Measurements from ENCODE around the gene KCNQ1OT1. TPM values are rescaled to one million over a fixed set of nuclear protein-coding genes. Genes with fewer than 3 reads are reported as not detected.

The KCNQ1OT1 gene
- total and polyA plus RNA-seq, 2 of the 4 experiments (the other 2 are of a cell fraction), result 0.14 to 2.0 TPM

DNA sequence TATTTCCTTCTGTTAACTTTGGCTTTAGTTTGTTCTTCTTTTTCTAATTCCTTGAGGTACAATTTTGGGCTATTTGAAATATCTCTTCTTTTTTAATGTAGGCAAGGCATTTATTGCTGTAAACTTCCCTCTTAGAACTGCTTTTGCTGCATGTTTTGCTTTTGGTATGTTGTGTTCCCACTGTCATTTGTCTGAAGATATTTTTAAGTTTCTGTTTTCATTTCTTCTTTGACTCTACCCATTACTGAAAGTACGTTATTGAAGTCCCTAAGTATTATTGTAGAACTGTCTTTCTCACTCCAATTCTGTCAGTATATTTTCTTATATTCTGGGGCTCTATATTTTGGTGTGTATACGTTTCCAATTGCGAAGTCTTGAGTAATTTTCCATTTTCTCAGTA lies 77.9 kb downstream of the KCNQ1OT1 start:
- in situ Hi-C loops (cut with MboI; ENCODE audit: low sequenced_read_pairs), result no loop called here
- Histone ChIP-seq H3K23ac (ENCODE audit: low read depth, low read length) (no peak overlapping the region), H4K8ac (ENCODE audit: low read depth in 2 of 2, low read length in 2 of 2) (no peak overlapping the region), H4K5ac (ENCODE audit: low read depth, low read length) (no peak overlapping the region), H3K4ac (ENCODE audit: low read depth, low read length) (no peak overlapping the region), H2AK5ac (ENCODE audit: low read depth, low read length) (no peak overlapping the region), H2BK20ac (ENCODE audit: low read depth, low read length) (no peak overlapping the region), H4K91ac (ENCODE audit: insufficient read depth, low read depth, low read length) (no peak overlapping the region), H2BK5ac (ENCODE audit: low read depth, low read length, poor library complexity, severe bottlenecking) (no peak overlapping the region), H3K9ac (ENCODE audit: low read depth, low read length) (no peak overlapping the region), H3K79me1 (ENCODE audit: low read depth in 1 of 2, low read length in 2 of 2) (no peaks in the 10 kb centered on the region), H2AK9ac (replicated peaks; ENCODE audit: low read depth, low read length, poor library complexity) (no peak overlapping the region), H2BK15ac (ENCODE audit: low read depth, low read length) (no peak overlapping the region), H3K18ac (ENCODE audit: low read depth, low read length) (no peak overlapping the region), H3K56ac (ENCODE audit: extremely low read depth, insufficient read depth, low read length) (no peak overlapping the region), H3K36me3 (ENCODE audit: control insufficient read depth, insufficient read depth, low read length) (no peaks in the 10 kb centered on the region), H3K14ac (replicated peaks; ENCODE audit: low read depth, low read length) (no peak overlapping the region), H4K20me1 (ENCODE audit: insufficient read depth, low read length) (no peaks in the 10 kb centered on the region), H3K4me2 (ENCODE audit: low read depth, low read length) (no peak overlapping the region), H3K27ac (ENCODE audit: insufficient read depth, low read length) (no peak overlapping the region), H3K4me1 (ENCODE audit: control insufficient read depth, insufficient read depth, low read length) (no peaks in the 10 kb centered on the region), H3K27me3 (ENCODE audit: control insufficient read depth, insufficient read depth, low read length) (no peaks in the 10 kb centered on the region; the same call in 1 of the 2 replicates), H2AFZ (replicated peaks; ENCODE audit: low read length, poor library complexity) (no peak overlapping the region), H2BK120ac (ENCODE audit: low read depth, low read length) (no peak overlapping the region), H3K4me3 (ENCODE audit: insufficient read depth, low read depth, low read length) (no peak overlapping the region), H3K9me1 (ENCODE audit: insufficient read depth, low read length) (no peaks in the 10 kb centered on the region), H3K9me3 (ENCODE audit: control insufficient read depth, insufficient read depth, low read length) (peaks cover 23% of the 10 kb centered on the region)
- no peak for TF ChIP-seq CEBPB (IDR thresholded peaks at IDR 0.05; ENCODE audit: low read depth, low read length)
- TF ChIP-seq BHLHE40 (IDR thresholded peaks at IDR 0.05; ENCODE audit: low read depth, low read length), result no peak
- no peak for TF ChIP-seq RAD21 (IDR thresholded peaks at IDR 0.05; ENCODE audit: low read length)
- no peak for TF ChIP-seq SMC3 (IDR thresholded peaks at IDR 0.05; ENCODE audit: low read depth, low read length)
- intact Hi-C loops (cut with micrococcal nuclease), result no loop called here
- WGBS, 2 experiments (ENCODE audit: extremely low coverage in 2 of 2, insufficient read length in 1 of 2), result no CpG with 5 or more reads among the region's 3 CpGs
- ATAC-seq (ENCODE audit: low read depth), result no peak
- BruUV-seq (replicated peaks), result no TSS peak
- DNase-seq, result no peak
- POLR2A ChIA-PET (ENCODE audit: unreplicated experiment), result no interaction called here
- CTCF ChIA-PET, result no interaction called here
- dilution Hi-C loops (cut with HindIII; ENCODE audit: low sequenced_read_pairs, unreplicated experiment), result no loop called here
